Left lobe of liver (tissue), 2 donors: ENCODE measurements around the gene INPP5K. TPM values are rescaled to one million over a fixed set of nuclear protein-coding genes. Genes with fewer than 3 reads are reported as not detected.
"Not testable (repeated sequence)": the region's sequence is repeated elsewhere in the genome, so short reads cannot be mapped to it uniquely, and the experiment has no call there.

Experiments used
- ATAC-seq: fragments of 200-7000 bp; cut with Tn5 transposase; one replicate; pipeline ENCODE4 v1.9.1; 2020; ENCODE audit warnings: mild to moderate bottlenecking, moderate library complexity
- DNase-seq: peaks from one replicate; pipeline ENCODE4 v3.0.0-alpha.2; 2020; ENCODE audit warnings: low spot score
- total RNA-seq: library from RNA; stranded (reverse); gene quantifications from one replicate; pipeline ENCODE4 v1.2.1, GENCODE V29; 2021
- donor health status: DM: no; HTN: no; CAD: no; lungs with moderate emphysema.
- donor health status: DM: no; HTN: yes; CAD: no.

Gene INPP5K
- total RNA-seq, 1 donor from 2014 or later, result 11.9 TPM

GRCh38 chr17:1548032-1548431 is 31.6 kb upstream of the INPP5K start:
- DNase-seq (no peak), ATAC-seq (no peak)

DNA sequence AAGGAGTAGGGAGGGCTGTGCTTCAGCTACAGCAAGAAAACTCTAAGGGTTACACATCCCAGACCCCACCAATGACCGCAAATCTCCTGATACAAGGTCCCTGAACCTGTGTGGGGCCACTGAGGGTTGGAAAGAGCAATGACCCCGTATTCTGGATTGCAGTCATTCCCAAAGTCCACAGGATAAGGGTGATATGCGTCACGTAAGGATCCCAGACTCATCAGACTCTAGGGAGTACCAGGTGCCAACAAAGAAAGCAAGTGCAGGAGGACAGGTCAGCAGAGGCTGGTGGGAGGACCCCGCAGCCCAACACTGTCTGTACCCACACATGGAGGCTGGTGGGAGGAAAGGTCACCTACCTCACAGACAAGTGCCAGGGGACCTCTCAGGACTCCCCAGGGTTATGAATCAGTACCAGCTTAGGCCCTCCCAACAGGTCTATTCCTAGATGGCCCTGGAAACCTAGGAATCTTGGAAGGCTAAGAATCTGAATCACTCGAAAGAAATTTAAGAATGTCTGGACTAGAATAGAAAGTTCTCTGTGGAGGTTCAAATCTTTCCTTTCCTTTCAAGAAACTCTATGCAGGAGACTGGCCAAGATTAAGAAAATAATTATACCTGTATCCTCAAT is 30.0 kb upstream of the INPP5K start:
- peak; percentile 62 for DNase-seq
- peak; percentile 86 for ATAC-seq

DNA sequence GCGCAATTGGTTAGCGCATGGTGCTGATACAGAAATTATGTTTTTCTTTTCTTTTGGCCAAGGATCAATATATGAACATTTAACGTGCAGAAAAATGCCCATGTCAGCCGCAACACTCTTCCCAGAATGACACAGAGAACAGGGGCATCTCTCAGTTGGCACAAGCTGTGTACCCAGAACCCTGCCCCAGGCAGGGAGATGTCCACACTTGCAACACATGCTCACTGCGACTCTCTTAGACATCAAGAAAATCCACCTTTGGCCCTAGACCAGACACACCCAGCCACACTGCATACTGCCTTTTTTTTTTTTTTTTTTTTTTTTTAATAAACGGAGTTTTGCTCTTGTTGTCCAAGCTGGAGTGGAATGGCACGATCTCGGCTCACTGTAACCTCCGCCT is 29.2 kb upstream of the INPP5K start:
- peak; percentile 64 for DNase-seq
- ATAC-seq, result peak; percentile 76

DNA sequence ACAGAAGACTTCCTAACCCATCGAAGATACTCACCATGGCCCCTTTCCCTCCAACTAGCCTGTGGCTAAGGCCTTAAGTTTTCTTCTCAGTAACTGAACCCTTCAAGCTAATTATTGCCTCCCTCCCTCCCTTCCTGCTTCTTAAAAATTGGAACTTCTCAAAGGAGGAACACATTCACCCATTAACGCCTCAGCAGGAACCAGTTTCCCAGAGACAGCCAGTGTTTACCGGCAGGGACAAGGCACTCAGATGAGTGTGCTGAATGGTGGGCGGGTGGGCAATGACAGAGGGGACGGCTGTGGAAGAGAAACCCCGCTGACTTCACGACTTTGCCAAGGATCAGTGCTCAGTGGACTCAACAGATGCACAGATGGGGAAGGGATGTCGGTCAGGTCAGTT is 25.9 kb upstream of the INPP5K start:
- no peak for DNase-seq
- ATAC-seq, result no peak

DNA sequence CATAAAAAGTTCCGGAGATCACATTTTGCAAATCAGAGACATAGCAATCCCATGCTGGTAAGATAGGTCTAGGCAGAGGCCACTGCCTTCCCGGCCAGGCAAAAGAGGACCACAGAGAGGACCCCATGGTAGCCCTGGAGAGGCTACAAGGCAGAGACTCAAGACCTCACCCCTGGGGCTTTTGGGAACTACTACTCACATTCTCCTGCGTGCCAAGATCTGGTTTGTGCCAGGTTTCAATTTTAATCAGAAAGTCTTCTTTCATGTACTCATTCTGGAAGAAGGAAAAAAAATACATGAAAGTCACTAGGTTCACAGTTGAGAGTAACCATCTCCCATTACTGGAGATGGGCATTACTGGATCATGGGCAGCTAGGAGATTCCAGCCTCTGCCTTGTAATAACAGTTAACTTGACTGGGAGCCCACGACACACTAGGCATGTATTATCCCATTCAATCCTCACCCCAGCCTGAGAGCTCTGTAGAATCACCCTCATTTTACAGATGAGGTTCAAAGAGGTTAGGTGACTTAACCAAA is 25.0 kb upstream of the INPP5K start:
- ATAC-seq (no peak), DNase-seq (no peak)

DNA sequence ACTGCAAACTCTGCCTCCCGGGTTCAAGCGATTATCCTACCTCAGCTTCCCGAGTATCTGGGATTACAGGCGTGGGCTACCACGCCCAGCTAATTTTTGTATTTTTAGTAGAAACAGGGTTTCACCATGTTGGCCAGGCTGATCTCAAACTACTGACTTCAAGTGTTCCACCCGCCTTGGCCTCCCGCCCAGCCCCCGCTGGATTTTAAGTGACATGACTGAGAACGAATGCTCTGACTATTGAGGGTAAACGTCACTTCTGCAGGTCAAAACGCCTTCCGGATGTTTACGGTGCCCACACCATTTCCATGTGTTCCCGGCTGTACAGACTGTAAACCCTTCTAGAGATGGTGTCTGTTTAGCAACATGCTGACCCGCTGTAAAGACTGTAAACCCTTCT is 23.4 kb upstream of the INPP5K start:
- no peak for DNase-seq
- no peak for ATAC-seq

- ATAC-seq (no peak), DNase-seq (no peak)
Measured at GRCh38 chr17:1535737-1536136, 19.3 kb upstream of the INPP5K start.

GRCh38 chr17:1533661-1534325 is 17.4 kb upstream of the INPP5K start:
- DNase-seq, result no peak
- ATAC-seq, result no peak

GRCh38 chr17:1532836-1533602 is 16.6 kb upstream of the INPP5K start:
- peak; percentile 38 for ATAC-seq
- no peak for DNase-seq

DNA sequence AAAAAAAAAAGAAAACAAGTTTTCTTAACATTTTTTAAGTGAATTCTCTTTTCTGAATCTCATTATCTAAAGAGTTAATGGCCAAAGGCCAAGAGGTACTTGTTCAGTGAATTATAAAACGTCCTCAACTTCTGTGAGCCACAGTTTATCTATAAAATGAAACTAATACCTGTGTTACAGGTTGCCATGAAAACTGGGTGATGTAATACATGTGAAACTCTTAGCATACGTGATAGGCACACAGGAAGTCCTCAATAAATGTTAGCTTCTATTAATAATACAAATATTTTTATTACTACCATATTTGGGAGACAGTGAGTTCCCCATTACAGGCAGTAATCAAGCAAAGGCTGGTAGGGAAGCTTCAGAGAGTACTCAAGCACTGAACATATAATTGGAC is 13.5 kb upstream of the INPP5K start:
- DNase-seq (no peak), ATAC-seq (no peak)

- DNase-seq, ATAC-seq: not testable (repeated sequence)
Measured at GRCh38 chr17:1526876-1527275, 10.5 kb upstream of the INPP5K start.

GRCh38 chr17:1522626-1523025 is 6.2 kb upstream of the INPP5K start:
- ATAC-seq (no peak), DNase-seq (no peak)

DNA sequence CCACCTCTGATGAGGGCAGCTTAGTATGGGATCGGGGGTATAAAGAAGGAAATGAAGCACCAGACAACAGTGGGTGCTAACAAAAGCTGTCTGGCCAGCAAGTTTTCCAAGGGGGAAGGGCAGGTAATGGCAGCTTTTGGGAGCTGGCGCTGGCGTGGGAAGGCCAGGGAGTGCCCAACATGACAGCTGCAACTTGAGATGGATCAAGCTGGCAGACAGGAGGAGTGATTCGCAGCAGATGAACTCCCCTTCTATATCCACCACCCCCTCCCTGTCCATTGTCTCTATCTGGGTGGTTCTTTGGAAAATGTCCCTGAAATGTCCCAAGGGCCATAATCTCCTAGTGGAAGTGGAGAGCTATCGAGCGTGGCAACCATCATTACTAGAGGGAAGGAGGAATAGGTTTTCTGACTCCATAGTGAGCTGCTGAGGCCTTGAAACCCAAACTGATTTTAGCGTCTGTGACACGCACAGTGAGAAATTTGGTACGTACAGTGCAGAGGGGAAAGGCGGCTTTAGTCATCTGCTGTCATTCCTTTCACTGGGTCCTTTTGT is 4.8 kb upstream of the INPP5K start:
- ATAC-seq (no peak), DNase-seq (no peak)

DNA sequence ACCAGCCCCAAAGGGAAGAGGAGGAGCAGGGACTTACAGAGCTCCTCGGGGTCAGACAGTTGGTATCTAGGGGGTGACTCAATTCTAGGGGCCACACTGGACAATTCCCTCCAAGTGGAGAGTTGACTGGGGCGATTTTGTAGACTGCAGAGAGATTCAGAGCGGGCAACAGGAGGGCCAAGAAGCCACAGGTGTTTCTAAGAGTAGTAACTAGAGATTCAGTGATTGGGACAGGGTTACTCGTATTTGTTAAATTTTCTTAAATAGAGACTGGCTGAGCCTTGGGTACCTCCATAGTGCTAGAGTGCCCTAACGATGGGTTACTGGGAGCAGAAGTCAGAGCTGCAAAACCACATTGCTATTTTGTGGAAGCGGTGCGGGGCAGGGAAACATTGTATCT is 3.3 kb upstream of the INPP5K start:
- ATAC-seq, result no peak
- no peak for DNase-seq

DNA sequence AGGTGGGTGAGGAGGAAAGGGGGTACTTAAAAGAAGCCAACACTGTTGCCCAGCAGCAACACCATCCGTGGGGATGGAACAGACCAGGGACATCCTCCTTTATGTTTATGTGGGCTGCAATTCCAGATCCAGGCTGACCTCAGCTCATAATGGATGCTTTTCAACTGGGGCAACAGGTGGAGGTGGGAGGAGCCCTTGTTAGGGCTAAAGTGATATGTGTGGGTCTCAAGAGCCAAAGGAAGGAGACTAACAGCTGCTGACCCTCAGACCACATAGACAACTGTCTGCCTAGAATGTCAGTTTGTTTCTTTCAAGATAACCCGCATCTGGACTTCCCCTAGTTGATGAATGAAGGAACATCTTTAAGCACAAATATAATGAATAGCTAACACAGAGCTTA is 2.0 kb upstream of the INPP5K start:
- no peak for DNase-seq
- no peak for ATAC-seq

DNA sequence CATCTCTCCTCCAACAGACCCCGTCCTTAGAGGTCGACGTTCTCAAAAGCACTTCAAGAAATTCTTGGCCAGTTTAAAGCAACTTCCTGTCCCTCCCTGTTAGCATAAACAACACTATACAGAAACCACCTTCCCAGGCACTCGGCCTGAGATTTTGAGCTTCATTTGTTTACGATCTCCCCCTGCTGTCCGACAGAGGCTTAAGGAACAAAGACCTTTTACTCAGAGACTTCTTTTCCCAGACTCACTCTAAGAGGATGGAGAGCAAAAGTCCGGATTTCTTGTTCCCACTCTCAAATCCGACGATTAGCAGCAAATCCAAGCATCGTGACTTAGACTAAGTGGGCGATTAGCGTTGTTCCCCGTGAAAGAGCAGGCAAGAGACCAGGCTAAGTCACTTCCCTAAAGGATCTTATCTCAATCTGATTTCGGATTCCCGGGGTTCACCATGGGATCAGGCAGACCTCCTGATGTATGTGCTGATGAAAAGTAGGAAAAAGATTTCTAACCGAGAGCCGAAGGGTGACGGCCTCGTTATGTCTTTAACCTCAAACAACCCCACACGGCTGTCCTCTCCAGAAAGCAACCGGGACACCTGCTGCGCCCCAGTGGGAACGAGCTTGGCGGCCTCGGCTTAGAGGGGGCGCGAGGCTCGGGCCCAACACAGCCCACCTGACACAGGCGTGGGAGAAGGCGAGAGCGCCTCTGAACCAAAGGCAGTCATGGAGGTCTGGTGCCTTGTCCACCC is 598 bp downstream of the INPP5K start:
- no peak for DNase-seq

GRCh38 chr17:1512351-1512750 is 4.1 kb downstream of the INPP5K start:
- no peak for DNase-seq
- ATAC-seq, result no peak

More for the DNA sequence above, 598 bp downstream of the INPP5K start:
- ATAC-seq, result peak; percentile 46

DNA sequence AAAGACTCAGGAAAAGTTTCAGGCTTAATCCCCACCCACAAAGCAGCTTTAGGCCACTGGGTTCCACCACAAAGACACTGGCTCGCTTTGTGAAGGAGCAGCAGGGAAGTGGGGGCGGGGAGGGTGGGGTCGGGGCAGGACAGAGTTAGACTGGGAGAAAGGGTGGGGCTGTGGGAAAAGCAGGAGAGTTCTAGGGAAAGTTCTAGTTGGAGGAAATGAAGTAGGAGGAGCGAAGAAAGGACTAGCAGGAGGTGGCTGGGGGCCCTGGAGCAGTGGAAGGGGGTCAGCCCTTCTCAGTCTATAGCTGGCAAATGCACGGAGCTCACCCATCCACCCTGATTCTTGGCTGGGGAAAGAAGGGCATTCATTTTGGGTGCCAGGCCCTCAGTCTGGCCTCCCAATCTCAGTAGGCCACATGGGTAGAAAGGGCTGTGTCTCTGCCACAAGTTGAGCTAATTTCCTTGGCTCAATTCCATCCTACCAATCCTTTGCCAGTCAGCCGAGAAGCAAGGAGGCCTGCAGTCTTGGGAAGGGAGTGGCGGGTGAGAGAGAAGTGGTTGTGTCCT is 4.6 kb downstream of the INPP5K start:
- no peak for DNase-seq
- no peak for ATAC-seq

DNA sequence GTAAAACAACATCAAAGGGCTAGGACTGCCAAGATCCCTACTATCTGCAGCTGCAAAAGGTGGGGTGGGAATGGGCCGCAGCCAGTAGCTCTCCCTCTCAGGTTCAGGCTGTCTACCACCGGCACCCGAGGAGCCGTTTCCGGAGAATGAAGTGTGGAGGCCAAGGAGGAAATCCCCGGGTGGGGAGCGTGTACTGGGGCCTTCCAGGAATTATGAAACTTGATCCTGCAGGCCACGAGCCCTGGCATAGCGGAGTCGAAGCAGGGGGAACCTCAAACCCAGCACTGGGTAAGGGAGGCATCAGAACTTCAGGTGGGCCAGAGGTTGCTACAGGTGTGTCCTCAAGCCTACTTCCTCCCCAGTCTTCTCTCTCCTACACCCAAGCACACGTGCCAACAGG is 5.1 kb downstream of the INPP5K start:
- peak; percentile 7 for ATAC-seq
- no peak for DNase-seq

GRCh38 chr17:1509290-1509881 is 7.0 kb downstream of the INPP5K start:
- peak; percentile 34 for ATAC-seq
- no peak for DNase-seq
